Measurements from ENCODE around the gene IER5L. TPM values are rescaled to one million over a fixed set of nuclear protein-coding genes. Genes with fewer than 3 reads are reported as not detected.

The IER5L gene
- total RNA-seq, 4 donors from 2014 or later, result 0.92 to 3.4 (median 2.9) TPM

DNA sequence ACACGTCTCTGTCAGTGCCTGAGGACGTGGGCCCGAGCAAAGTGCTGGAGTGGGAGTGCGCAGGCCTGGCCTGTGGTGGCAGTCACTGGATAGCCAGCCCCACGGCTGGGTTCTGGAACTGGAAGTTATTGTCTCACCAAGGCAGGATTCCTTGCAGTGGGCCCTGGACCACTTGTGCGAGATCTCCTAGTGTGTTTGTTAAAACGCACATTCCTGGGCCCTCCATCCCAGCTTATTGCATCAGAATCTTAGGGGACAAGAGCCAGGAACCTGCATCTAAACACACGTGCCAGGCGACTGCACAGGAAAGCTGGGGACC is 40.0 kb downstream of the IER5L start:
- Histone ChIP-seq H3K27me3 (no peaks in the 10 kb centered on the region), H3K36me3 (peaks cover 0 to 34% of the 10 kb centered on the region in 2 donors), H3K4me3 (no peak overlapping the region), H3K27ac (peak overlapping the region; percentile 95 to 100 (median 98)), H3K4me1 (peaks cover 51 to 55% of the 10 kb centered on the region in 2 donors), H3K9me3 (no peaks in the 10 kb centered on the region)
- TF ChIP-seq, protein P1, sequence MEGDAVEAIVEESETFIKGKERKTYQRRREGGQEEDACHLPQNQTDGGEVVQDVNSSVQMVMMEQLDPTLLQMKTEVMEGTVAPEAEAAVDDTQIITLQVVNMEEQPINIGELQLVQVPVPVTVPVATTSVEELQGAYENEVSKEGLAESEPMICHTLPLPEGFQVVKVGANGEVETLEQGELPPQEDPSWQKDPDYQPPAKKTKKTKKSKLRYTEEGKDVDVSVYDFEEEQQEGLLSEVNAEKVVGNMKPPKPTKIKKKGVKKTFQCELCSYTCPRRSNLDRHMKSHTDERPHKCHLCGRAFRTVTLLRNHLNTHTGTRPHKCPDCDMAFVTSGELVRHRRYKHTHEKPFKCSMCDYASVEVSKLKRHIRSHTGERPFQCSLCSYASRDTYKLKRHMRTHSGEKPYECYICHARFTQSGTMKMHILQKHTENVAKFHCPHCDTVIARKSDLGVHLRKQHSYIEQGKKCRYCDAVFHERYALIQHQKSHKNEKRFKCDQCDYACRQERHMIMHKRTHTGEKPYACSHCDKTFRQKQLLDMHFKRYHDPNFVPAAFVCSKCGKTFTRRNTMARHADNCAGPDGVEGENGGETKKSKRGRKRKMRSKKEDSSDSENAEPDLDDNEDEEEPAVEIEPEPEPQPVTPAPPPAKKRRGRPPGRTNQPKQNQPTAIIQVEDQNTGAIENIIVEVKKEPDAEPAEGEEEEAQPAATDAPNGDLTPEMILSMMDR (IDR thresholded peaks at IDR 0.05 in 4 of 5, conservative IDR thresholded peaks at IDR 0.05 in 1 of 5), result no peak
- TF ChIP-seq POLR2A (IDR thresholded peaks at IDR 0.05), result no peak
- in situ Hi-C loops (cut with MboI; ENCODE audit: low sequenced_read_pairs in 4 of 4) (loop anchor here (5.0 to 25.0 kb wide), 7 partner anchors 349 to 657 kb away; no protein-coding TSS in a partner anchor), intact Hi-C loops (cut with DNase I; ENCODE audit: low total_unique reads) (loop anchor here (2.0 to 5.0 kb wide), 2 partner anchors 117 to 644 kb away; no protein-coding TSS in a partner anchor)
- ATAC-seq (no peak), DNase-seq (no peak)

DNA sequence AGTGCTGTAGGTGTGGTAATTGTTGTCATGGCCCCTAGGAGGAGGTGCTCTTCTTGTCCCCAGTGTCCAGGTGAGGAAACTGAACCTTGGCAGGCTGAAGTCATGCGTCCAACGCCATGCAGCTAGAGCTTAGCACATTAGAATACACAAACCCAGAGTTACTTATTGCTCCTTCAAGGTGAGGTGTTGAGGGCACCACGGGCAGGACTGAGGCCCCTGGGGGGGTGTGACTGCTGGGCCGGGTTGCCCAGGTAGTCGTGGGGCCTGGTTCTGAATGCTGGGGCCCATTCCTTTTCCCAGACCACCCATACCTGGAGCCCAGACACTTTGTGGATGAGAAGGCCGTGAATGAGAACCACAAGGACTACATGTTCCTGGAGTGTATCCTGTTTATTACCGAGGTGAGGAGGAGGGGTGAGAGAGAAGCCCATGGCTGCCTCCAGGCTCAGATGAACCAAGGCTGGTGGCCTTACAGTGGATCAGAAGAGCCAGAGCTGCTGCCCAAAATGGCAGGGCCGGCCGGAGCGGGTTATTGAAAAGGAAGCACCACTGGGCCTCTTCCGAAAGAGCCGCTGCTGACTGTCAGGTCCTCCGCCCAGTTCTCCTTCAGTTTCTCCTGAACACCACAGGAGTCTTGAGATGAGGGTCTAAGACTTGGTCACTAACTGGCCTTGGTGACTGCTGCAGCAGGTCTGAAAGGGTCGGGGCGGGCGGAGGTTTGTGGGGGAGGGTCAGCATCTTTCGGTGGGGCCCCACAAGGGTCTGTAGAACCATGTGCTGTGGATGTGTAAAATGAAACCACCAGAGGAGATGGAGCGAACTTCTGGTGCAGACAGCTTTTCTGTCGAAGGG is 40.5 kb downstream of the IER5L start:
- DNase-seq (no peak), ATAC-seq (no peak)
- intact Hi-C loops (cut with DNase I; ENCODE audit: low total_unique reads) (loop anchor here (2.0 to 5.0 kb wide), 2 partner anchors 117 to 645 kb away; no protein-coding TSS in a partner anchor), in situ Hi-C loops (cut with MboI; ENCODE audit: low sequenced_read_pairs in 4 of 4) (loop anchor here (5.0 to 25.0 kb wide), 7 partner anchors 350 to 657 kb away; no protein-coding TSS in a partner anchor)
- Histone ChIP-seq H3K36me3 (peaks cover 0 to 36% of the 10 kb centered on the region in 2 donors), H3K27me3 (no peaks in the 10 kb centered on the region), H3K4me3 (no peak overlapping the region), H3K27ac (peak overlapping the region; percentile 95 to 100 (median 98)), H3K9me3 (no peaks in the 10 kb centered on the region), H3K4me1 (peaks cover 46 to 49% of the 10 kb centered on the region in 2 donors)
- TF ChIP-seq POLR2A (IDR thresholded peaks at IDR 0.05), result no peak
- TF ChIP-seq, protein P1 (IDR thresholded peaks at IDR 0.05 in 4 of 5, conservative IDR thresholded peaks at IDR 0.05 in 1 of 5), result no peak

DNA sequence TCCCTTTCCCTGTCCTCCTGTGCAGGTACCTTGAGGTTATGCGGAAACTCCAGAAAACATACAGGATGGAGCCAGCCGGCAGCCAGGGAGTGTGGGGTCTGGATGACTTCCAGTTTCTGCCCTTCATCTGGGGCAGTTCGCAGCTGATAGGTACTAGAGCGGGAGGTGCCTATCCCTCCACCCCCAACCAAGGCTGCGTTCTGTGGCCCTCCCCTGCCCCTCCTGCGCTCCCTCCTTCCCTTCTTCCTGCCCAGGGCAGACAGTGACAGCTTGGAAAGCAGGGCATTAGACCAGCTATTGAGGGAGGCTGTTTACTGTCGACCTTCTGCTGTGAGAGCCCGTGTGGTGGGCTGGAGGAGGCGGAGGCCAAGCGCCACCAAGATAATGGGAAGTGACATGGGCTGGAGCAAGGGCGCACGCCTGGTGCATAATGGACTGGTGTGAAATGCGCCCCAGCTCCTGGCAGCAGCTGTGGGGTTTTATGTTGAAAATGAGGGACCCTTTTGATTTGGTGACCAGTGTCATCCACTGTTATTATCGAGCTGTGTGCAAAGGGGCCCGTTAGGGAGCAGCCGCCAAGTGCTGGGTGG is 41.5 kb downstream of the IER5L start:
- H3K4me1 ChIP-seq, result peaks cover 36 to 39% of the 10 kb centered on the region in 2 donors
- no peaks in the 10 kb centered on the region for H3K9me3 ChIP-seq
- in situ Hi-C loops (cut with MboI; ENCODE audit: low sequenced_read_pairs in 4 of 4), result loop anchor here (5.0 to 25.0 kb wide), 7 partner anchors 351 to 658 kb away; no protein-coding TSS in a partner anchor
- H3K36me3 ChIP-seq, result peaks cover 0 to 36% of the 10 kb centered on the region in 2 donors
- intact Hi-C loops (cut with DNase I; ENCODE audit: low total_unique reads), result loop anchor here (5.0 kb wide), 1 partner anchor 646 kb away; no protein-coding TSS in a partner anchor
- ATAC-seq (no peak), DNase-seq (no peak)
- peak overlapping the region in 1 of 4 donors; percentile 95 for H3K27ac ChIP-seq
- H3K4me3 ChIP-seq, result no peak overlapping the region
- no peaks in the 10 kb centered on the region for H3K27me3 ChIP-seq
- TF ChIP-seq, protein P1 (IDR thresholded peaks at IDR 0.05 in 4 of 5, conservative IDR thresholded peaks at IDR 0.05 in 1 of 5), result no peak
- TF ChIP-seq POLR2A (IDR thresholded peaks at IDR 0.05), result no peak

DNA sequence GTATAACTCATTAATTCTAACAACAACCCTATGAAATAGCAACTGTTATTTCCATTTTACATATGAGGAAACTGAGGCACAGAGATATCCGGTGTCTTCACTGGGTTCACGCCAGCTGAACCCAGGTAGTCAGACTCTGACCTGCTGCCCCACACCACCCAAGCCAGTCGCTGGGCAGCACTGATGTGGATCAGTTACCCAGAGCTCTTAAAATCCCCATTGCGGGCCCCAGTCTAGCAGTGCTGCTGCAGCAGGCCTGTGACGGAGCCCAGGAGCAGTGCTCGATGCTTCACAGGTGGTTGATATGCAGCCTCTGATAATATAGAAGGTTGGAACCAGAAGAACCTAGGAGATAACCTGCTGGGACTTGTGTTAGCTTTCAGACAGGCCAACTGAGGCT is 42.6 kb downstream of the IER5L start:
- TF ChIP-seq, protein P1 (IDR thresholded peaks at IDR 0.05 in 4 of 5, conservative IDR thresholded peaks at IDR 0.05 in 1 of 5), result no peak
- no peak for TF ChIP-seq POLR2A (IDR thresholded peaks at IDR 0.05)
- Histone ChIP-seq H3K27ac (no peak overlapping the region), H3K4me3 (no peak overlapping the region), H3K36me3 (peaks cover 0 to 36% of the 10 kb centered on the region in 2 donors), H3K4me1 (peaks cover 26 to 30% of the 10 kb centered on the region in 2 donors), H3K9me3 (no peaks in the 10 kb centered on the region), H3K27me3 (no peaks in the 10 kb centered on the region)
- intact Hi-C loops (cut with DNase I; ENCODE audit: low total_unique reads), result loop anchor here (5.0 kb wide), 1 partner anchor 647 kb away; no protein-coding TSS in a partner anchor
- DNase-seq (no peak), ATAC-seq (no peak)
- in situ Hi-C loops (cut with MboI; ENCODE audit: low sequenced_read_pairs in 4 of 4), result loop anchor here (5.0 to 25.0 kb wide), 7 partner anchors 352 to 659 kb away; no protein-coding TSS in a partner anchor

Data from gastrocnemius medialis (tissue), 4 donors.